Right kidney (tissue), 1 donor: ENCODE measurements around the gene CHN2.

Source experiments
- DNase-seq: peaks from one replicate; pipeline ENCODE4 v3.0.0-alpha.2; 2016

Gene CHN2

DNA sequence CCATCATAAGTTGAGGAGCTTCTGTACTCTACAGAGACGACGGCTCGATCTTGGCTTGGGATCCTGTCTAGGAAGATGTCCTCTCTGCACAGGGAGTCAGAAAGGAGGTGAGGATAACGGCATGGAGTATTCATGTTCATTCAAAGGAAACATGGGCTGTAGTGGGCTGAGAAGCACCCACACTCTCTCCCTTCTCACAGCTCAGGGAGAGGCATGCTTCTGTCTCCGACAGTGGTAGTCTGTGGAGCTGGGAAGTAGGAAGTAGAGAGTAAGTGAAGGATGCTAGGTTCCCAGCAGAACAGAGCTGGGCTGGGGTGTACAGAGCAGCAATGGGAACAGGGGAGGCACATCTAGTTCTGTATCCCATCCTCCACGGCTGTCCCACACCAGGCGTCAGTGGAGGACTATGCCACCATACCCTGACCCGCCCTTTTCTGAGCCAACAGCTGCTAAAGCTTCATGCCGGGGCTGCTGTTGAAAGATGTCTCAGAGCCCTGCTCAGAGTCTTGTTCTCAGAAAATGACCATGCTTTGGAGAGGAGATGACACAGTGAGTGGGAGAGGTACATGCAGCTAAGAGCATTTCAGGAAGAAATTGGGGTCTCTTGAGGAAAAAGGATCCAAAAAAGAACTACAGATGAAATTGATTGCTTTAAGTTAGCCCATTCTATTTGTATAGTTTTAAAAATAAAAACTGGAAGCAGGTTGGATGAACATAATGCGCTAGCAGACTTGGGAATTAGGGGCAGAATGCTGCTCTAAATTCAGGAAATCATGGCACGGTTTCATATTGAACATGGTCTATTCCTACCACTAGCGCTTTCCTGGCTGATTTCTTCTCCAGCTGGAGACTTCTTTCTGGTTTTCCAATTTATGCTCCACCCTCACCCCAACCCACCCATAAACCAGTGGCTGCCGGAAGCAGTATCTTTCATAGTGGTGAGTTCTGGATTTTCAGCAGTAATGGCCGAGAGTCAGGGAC is 138.6 kb downstream of the CHN2 start:
- no peak for DNase-seq

DNA sequence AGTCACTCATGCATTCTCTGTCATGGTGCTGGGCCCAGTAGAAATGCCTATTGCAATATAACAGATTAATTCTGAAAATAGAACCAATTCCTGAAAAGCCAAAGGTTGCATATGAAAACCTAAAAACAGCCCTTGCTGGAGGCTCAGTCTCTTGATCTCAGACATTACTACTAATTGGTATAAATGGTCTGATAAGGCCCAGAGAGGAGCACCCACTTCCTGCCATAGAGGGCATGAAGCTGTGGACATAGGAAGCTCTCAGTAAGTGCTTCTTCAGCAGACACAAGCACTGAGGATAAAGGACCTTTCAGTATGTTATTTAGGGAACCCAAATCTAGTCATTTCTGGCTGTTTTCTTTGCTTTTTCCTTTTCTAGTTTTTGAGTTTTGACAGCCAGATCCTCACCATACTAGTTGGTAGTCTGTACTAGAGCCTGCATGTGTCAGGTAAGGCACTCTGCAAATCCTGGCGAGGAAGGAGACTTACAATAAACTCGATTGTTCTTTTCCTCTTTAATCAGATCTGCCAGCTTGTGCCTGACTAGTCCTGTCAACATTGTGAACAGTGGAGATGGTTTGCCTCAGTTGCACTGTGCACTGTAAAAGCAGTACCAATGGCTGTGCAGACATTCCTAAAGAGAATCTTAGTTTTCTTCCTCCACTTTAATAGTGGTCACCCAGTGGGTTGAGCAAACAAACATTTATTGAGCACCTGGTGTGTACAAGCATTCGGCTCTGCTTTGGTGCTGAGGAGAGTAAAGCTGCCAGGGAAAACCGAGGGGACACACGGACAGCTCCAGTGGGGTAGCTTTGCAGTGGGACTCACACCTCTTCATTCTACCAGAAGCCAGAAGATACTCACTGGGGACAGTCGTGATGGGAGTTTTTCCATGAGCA is 140.9 kb downstream of the CHN2 start:
- no peak for DNase-seq

DNA sequence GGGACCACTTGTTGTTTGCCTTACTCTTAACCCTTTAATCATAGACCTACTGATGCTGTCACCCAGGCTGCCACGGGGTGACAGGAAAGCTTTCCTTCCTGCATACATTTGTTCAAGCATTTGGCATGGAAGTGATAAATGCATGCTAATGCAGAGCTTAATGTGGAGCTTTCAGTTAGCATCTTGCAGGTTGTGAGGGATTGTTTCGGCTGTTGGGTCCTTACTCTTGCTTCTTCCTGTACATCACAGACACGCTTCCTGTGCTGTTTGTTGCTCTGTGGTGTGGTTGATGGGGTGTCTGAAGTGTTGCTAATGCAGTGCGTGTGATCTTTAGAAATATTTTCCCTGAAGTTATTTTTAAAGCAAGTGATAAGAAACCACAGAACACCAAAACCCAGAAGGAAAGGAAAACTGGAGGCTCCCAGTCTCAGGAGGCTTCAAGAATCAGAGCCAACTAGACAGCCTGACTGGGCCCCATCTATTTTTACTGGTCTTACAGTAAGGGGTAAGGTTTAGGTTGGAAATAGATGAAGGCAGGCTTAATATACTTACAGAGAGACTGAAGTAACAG is 143.1 kb downstream of the CHN2 start:
- DNase-seq: no peak

GRCh38 chr7:29340696-29341095 is 146.1 kb downstream of the CHN2 start:
- no peak for DNase-seq

DNA sequence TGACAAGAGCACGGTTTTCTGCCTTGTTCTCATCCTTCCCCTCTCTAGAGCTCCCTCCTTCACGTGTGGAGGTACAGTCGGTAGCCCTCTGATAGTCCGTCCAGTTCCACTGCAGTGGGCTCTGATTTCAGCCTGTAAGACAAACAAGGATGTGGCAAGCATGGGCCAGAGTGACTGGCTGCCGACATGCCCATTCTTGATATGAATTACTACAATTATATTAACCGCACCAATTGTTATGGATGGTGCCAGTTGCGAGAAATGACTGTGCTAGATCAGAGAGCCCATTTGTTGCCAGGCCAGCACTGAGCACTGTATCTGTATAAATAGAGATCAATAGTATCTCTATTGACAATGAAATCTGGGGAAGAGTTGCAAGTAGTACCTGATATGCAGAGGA is 146.6 kb downstream of the CHN2 start:
- DNase-seq: no peak

DNA sequence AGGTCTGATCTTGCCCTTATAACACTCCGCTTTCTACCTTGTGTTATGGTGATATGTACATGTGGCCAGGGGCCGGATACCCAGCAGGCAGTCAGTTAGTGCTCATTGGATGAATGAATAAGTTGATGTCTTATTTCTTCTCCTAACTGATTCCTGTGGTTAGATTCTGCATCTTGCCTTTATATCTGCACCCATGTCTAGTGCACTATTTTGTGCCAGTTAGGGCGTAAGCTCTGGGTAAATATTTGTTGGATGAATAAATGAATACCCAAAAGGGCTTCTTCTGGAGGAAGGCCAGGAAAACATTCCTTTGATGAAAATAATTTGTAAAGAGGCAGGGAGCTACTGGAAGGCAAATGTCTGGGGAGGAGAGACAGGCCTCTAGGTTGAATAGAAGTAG is 148.2 kb downstream of the CHN2 start:
- no peak for DNase-seq

DNA sequence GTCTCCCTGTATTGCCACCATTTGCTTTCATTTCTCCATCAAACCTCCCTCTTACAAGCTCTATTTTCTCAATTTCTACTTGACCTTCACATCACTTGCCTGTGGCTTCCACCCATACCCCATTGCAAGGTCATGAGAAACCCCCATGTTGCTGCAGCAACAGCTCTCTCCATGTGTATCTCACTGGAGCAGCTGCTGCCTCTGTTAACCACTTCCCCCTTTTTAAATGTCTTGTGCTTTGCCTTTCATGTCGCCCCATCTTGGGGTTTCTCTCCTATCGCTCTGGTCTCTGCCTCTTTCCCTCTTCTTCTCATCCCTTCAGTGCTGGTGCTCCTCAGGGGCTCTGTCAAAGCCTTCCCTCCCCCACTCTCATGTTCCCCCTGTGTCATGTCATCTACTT is 148.8 kb downstream of the CHN2 start:
- no peak for DNase-seq

- no peak for DNase-seq
These were observed 149.9 kb downstream of the CHN2 start for GRCh38 chr7:29344334-29344978.

- DNase-seq: no peak
These were observed 151.0 kb downstream of the CHN2 start for GRCh38 chr7:29345590-29345989.

GRCh38 chr7:29346231-29346978 is 151.8 kb downstream of the CHN2 start:
- no peak for DNase-seq

- DNase-seq: no peak
These were observed 154.8 kb downstream of the CHN2 start for GRCh38 chr7:29349362-29349761.

DNA sequence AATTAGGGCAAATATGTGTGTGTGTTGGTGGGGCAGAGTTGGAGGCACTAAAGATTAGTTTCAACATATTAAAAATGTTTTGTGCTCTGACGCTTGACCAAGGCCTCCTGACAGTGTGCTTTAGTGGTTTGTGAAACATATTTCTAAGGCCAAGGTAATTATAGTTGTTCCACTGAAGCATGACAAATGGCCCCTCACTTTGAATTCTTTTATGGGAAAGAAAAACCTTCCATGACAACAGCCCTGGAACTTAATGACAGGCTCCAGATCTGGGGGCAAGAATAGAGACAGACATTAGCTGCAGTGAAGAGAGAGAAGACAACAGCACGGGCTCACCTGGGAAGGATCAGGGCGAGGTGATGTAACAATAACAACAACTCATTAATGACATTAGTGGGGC is 155.8 kb downstream of the CHN2 start:
- DNase-seq: no peak

- DNase-seq: no peak
These were observed 157.5 kb downstream of the CHN2 start for GRCh38 chr7:29352041-29352440.

DNA sequence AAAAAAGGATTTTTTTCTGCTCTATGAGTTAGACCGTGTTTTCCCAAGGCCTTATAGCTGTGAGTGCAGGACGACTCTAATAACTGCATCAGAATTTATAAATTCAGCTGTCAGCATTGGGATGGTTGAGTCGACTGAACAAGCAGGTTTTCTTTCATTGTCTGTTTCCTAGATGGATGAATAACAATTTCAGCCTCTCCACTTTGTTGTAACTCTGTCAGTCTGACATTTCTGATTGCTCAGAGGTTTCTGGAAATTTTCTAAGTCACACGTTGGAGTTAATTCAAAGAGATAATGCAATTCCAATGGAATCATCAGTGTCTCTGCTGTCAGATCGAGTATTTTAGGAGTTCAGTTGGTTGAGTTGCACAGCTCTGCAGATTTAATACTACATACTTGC is 159.2 kb downstream of the CHN2 start:
- no peak for DNase-seq

- no peak for DNase-seq
These were observed 159.8 kb downstream of the CHN2 start for GRCh38 chr7:29354340-29354739.

- no peak for DNase-seq
These were observed 160.8 kb downstream of the CHN2 start for GRCh38 chr7:29355388-29355787.

- no peak for DNase-seq
These were observed 162.1 kb downstream of the CHN2 start for GRCh38 chr7:29356631-29357030.

DNA sequence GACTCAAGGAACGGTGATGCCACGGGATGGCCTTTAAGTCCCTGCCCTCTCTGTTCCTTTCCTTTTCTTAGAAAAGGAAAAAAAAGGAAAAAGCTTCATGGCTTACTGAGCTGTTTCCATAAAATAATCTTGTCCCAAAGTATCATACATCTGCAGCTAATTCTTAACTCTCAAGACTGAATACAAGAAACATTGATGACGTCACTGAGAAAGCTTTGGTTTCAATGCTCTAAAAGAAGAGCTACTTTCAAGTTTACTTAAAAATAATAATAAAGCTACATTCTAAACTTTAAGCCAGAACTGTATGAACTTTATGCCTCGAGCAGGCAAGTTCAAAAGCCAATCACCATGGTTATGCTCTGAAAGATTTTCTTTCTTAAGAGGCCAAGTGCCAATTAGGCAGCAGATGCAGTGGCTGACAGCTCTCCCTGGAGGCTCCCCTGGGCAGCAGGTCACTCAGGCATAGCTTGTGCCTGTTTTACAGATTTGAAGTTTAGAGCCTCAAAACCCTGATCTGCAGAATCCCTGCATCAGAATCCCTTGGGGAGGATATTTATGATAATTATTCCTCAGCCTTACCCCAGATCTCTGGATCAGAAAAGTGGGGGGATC is 165.0 kb downstream of the CHN2 start:
- no peak for DNase-seq

DNA sequence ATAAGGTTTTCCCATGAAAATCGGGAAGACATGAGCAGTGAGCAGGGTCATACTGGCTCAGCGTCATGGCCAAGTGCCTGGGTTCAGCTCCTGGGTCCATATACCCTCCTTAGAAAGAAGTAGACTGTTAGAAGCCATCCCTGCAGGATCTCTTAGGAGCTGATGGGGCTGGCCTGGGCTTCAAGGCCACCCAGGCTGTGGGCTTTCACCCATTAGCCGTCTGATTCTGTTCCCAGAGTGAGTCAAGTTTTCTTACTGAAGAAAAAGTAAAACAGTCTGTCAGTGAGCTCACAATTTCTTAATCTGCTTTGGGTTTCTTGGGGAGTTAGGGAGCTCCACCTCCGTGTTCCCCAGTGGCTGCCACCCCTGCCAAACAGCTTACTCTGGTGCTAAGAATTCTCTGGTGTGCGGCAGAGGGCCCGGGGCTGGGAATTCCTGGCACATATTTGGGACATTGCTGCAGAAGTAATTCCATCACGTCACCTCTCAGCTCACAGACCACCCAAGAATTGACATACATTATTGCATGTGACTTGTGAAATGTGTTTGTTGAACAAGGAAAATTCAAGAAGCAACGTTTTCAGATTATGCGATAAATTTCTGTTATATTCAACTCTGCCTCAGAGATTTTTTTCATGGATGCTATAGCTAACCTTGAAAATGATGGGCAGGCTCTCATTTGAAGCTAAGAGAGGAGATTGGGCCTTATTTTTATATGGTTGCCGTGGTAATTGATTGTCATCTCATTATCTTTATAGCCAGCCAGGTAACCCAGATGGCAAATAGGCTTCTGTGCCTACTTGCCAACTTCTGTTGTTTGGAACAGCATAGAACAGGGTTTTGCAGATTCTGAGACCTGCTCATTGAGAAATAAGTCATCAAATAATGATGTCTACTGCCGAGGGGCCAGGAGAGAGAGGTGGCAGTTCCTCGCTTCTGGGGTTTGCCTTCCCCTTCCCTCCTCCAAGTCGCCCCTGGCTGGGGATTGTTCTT is 166.4 kb downstream of the CHN2 start:
- no peak for DNase-seq

GRCh38 chr7:29362380-29362779 is 167.8 kb downstream of the CHN2 start:
- DNase-seq: no peak
